HepG2 (cell line): ENCODE data around the gene PPP1R8. TPM values are rescaled to one million over a fixed set of nuclear protein-coding genes. Genes with fewer than 3 reads are reported as not detected.

Experiments used
- ATAC-seq: fragments of 200-7000 bp; cut with Tn5 transposase; 3 replicates; pipeline ENCODE4 v1.9.1; 2020; ENCODE audit warnings: mild to moderate bottlenecking, moderate library complexity
- BruUV-seq: library from RNA; stranded (reverse); fragments of 400-500 nt; replicated peaks from 2 replicates; lab custom pipeline; 2021; lab: Mats Ljungman, UMichigan
- CTCF ChIA-PET: fragments of 300-600 bp; formaldehyde crosslinking; extraction: SDS; loops from one replicate; lab custom pipeline; 2021; ENCODE audit warnings: low total read pairs, inconsistent platforms, low intra/inter-chr PET ratio; lab: Yijun Ruan, JAX
- POLR2A ChIA-PET: fragments of 350-600 bp; sonication (Branson Sonifier 250); formaldehyde crosslinking; loops from one replicate; lab custom pipeline; 2020; ENCODE audit warnings: antibody characterized with exemption, inconsistent platforms; lab: Yijun Ruan, JAX
- DNase-seq: peaks from one replicate; pipeline ENCODE4 v3.0.0-alpha.2; 2015; ENCODE audit warnings: low spot score
- FAIRE-seq: peaks from 3 replicates; lab custom pipeline; 2011; peaks lifted over from hg19 to GRCh38; lab: Jason Lieb, UNC
- H2AFZ ChIP-seq: one replicate; pipeline ENCODE4 v1.6.1; 2011; ENCODE audit warnings: low read length, inconsistent platforms
- H3K27ac ChIP-seq: fragments of 300-600 bp; 3 replicates; pipeline ENCODE4 v1.8.0; 2011; ENCODE audit warnings: mixed run types, mild to moderate bottlenecking, mixed read lengths, low read length, inconsistent platforms; ENCODE audit not compliant: insufficient read depth; ENCODE audit errors: extremely low read length
- H3K27me3 ChIP-seq, 2 experiments: fragments of 200-600 bp in 1 of 2; 2 replicates in 1 of 2; 3 replicates in 1 of 2; pipeline versions ENCODE4 v1.6.0 to v1.8.0; 2011; ENCODE audit warnings: low read length in 2 of 2, mild to moderate bottlenecking in 2 of 2, moderate library complexity in 2 of 2, inconsistent platforms in 1 of 2; ENCODE audit not compliant: insufficient read depth in 2 of 2, control insufficient read depth in 1 of 2
- H3K36me3 ChIP-seq, 2 experiments: fragments of 200-600 bp in 1 of 2; replicated peaks in 1 of 2; 2 replicates in 1 of 2; 3 replicates in 1 of 2; pipeline versions ENCODE4 v1.5.1 to v1.8.0; 2011; ENCODE audit warnings: low read length in 2 of 2, inconsistent platforms in 1 of 2; ENCODE audit not compliant: insufficient read depth in 2 of 2, control insufficient read depth in 1 of 2
- H3K4me1 ChIP-seq: 2 replicates; pipeline ENCODE4 v1.5.1; 2012; ENCODE audit warnings: low read length, inconsistent platforms; ENCODE audit not compliant: insufficient read depth
- H3K4me2 ChIP-seq: 2 replicates; pipeline ENCODE4 v1.6.0; 2011; ENCODE audit warnings: low read depth, low read length, inconsistent platforms
- H3K4me3 ChIP-seq, 3 experiments: fragments of 200-600 bp in 1 of 3; sonication (generic), shearing (Covaris generic) in 1 of 3; replicated peaks in 1 of 3; 2 replicates each; pipeline ENCODE4 v1.5.1; 2011 to 2016; ENCODE audit warnings: low read length in 3 of 3, inconsistent platforms in 2 of 3, low read depth in 2 of 3, mild to moderate bottlenecking in 2 of 3, control low read depth in 1 of 3, mixed read lengths in 1 of 3; ENCODE audit not compliant: insufficient read depth in 1 of 3
- H3K79me2 ChIP-seq: one replicate; pipeline ENCODE4 v1.6.1; 2011; ENCODE audit warnings: low read length, inconsistent platforms; ENCODE audit not compliant: insufficient read depth
- H3K9ac ChIP-seq: 2 replicates; pipeline ENCODE4 v1.6.0; 2011; ENCODE audit warnings: mild to moderate bottlenecking, low read depth, low read length, inconsistent platforms; ENCODE audit not compliant: insufficient read depth
- H3K9me3 ChIP-seq: 2 replicates; pipeline ENCODE4 v1.5.1; 2012; ENCODE audit warnings: mild to moderate bottlenecking, low read length
- H4K20me1 ChIP-seq: 2 replicates; pipeline ENCODE4 v1.6.0; 2011; ENCODE audit warnings: inconsistent platforms, mild to moderate bottlenecking, low read length, moderate library complexity; ENCODE audit not compliant: insufficient read depth
- HNRNPK ChIP-seq: fragments of 200-400 bp; formaldehyde crosslinking; IDR thresholded peaks from 2 replicates; pipeline ENCODE4 v1.6.1; 2018; ENCODE audit warnings: low read length, low read depth, moderate library complexity, mild to moderate bottlenecking; ENCODE audit not compliant: poor library complexity, severe bottlenecking
- MAFF ChIP-seq: IDR thresholded peaks from 2 replicates; pipeline ENCODE4 v1.6.1; 2011; ENCODE audit warnings: low read depth, low read length, improper control_type of control experiment
- MAFK ChIP-seq, 2 experiments: IDR thresholded peaks in 1 of 2; conservative IDR thresholded peaks in 1 of 2; 2 replicates each; pipeline ENCODE4 v1.6.1; 2011; ENCODE audit warnings: improper control_type of control experiment in 2 of 2, low read length in 2 of 2
- NPAS2 ChIP-seq: sonication (generic); formaldehyde crosslinking; IDR thresholded peaks from 2 replicates; pipeline ENCODE4 v1.8.0; 2022; ENCODE audit warnings: mild to moderate bottlenecking, missing genetic modification reagents, borderline replicate concordance
- SMAD9 ChIP-seq: sonication (generic); formaldehyde crosslinking; IDR thresholded peaks from 2 replicates; pipeline ENCODE4 v1.5.1; 2020; ENCODE audit warnings: mild to moderate bottlenecking, missing genetic modification reagents
- ZNF530 ChIP-seq: sonication (generic); formaldehyde crosslinking; IDR thresholded peaks from 2 replicates; pipeline ENCODE4 v1.5.0; 2020; ENCODE audit warnings: low read depth, mild to moderate bottlenecking, missing genetic modification reagents
- ZNF891 ChIP-seq: sonication (generic); formaldehyde crosslinking; IDR thresholded peaks from 2 replicates; pipeline ENCODE4 v1.5.0; 2020; ENCODE audit warnings: mild to moderate bottlenecking, missing genetic modification reagents
- WGBS: methylation state at CpG from one replicate; pipeline ENCODE4 v1.1.6; 2017; ENCODE audit warnings: low lambda C conversion rate; 5-methylcytosine and 5-hydroxymethylcytosine counted together
- in situ Hi-C: cut with HindIII; loops from 2 replicates; pipeline ENCODE4 v1.10.0; 2017; ENCODE audit warnings: low pct_unique_long_range_greater_than_20kb; ENCODE audit not compliant: extremely low pct_ligation_motif_present
- intact Hi-C: fragments of 100-400 bp; cut with micrococcal nuclease; formaldehyde crosslinking; loops from one replicate; pipeline ENCODE4 v1.10.0; 2022; ENCODE audit not compliant: unreplicated experiment
- polyA plus RNA-seq, 8 experiments: library from polyadenylated mRNA; depleted of rRNA in 3 of 8; stranded (reverse) in 7 of 8; unstranded in 1 of 8; fragments of >200 nt; fragmentation: Illumina TruSeq in 4 of 8; extraction: Trizol in 4 of 8; gene quantifications; 2 replicates each; pipeline versions ENCODE4 v1.2.1 to v1.2.3, GENCODE V29; 2011 to 2016; ENCODE audit warnings: low read depth in 4 of 8, missing spikeins in 1 of 8, mixed read lengths in 1 of 8; ENCODE audit not compliant: insufficient read depth in 1 of 8
- total RNA-seq, 5 experiments: library from RNA; depleted of rRNA; stranded (reverse); fragments of >200 nt; fragmentation: Illumina TruSeq; extraction: Trizol; gene quantifications; 2 replicates each; pipeline ENCODE4 v1.2.3, GENCODE V29; 2016; ENCODE audit warnings: low read depth in 1 of 5

Gene PPP1R8
- total and polyA plus RNA-seq, 2 of the 13 experiments (the other 11 are each of a cell fraction or from before 2014, with no cell fraction given): 38.3 to 62.2 TPM

GRCh38 chr1:27782950-27783349, 47.6 kb upstream of the PPP1R8 start:
- Histone ChIP-seq H2AFZ (no peak overlapping the region), H3K9me3 (no peaks in the 10 kb centered on the region), H3K27ac (no peak overlapping the region), H3K27me3 (no peaks in the 10 kb centered on the region), H3K4me2 (no peak overlapping the region), H4K20me1 (no peaks in the 10 kb centered on the region; the same call in 1 of the 2 replicates), H3K9ac (no peak overlapping the region), H3K79me2 (peaks cover 3% of the 10 kb centered on the region), H3K36me3 (no peaks in the 10 kb centered on the region), H3K4me3 (no peak overlapping the region), H3K4me1 (no peaks in the 10 kb centered on the region)
- BruUV-seq: no TSS peak
- ATAC-seq (no peak), FAIRE-seq (no peak), DNase-seq (no peak)
- intact Hi-C loops: no loop called here
- CTCF ChIA-PET: no interaction called here
- POLR2A ChIA-PET: interaction anchor here (1.0 kb wide), 1 partner anchor 10 kb away, joined by 5 read pairs; the partner anchor contains the start of gene STX12
- in situ Hi-C loops: no loop called here
- WGBS: 98% methylated on average over 3 of the region's 3 CpGs
- TF ChIP-seq MAFK (conservative IDR thresholded peaks at IDR 0.05 in 1 of 2, IDR thresholded peaks at IDR 0.05 in 1 of 2; ENCODE audit: low read length in 2 of 2) (peak; percentile 75 to 82), MAFF (peak; percentile 68), SMAD9 (CRISPR knock-in tag) (no peak)

GRCh38 chr1:27784700-27785099, 45.9 kb upstream of the PPP1R8 start:
- DNase-seq: no peak
- H3K4me3 ChIP-seq: no peak overlapping the region
- in situ Hi-C loops: no loop called here
- H3K36me3 ChIP-seq: peaks cover 2 to 4% of the 10 kb centered on the region in 2 experiments; a peak in 3 of 5 replicates
- H3K27me3 ChIP-seq: no peaks in the 10 kb centered on the region
- no peak overlapping the region for H3K9ac ChIP-seq
- CTCF ChIA-PET: no interaction called here
- no peak overlapping the region for H3K4me2 ChIP-seq
- no TSS peak for BruUV-seq
- POLR2A ChIA-PET: no interaction called here
- H4K20me1 ChIP-seq: no peaks in the 10 kb centered on the region; the same call in 1 of the 2 replicates
- ATAC-seq: no peak
- intact Hi-C loops: no loop called here
- TF ChIP-seq HNRNPK (peak; percentile 88), ZNF891 (CRISPR knock-in tag) (no peak), NPAS2 (CRISPR knock-in tag) (no peak), ZNF530 (no peak)
- no peak overlapping the region for H2AFZ ChIP-seq
- no peak for FAIRE-seq
- no peak overlapping the region for H3K27ac ChIP-seq
- no peaks in the 10 kb centered on the region for H3K4me1 ChIP-seq
- peaks cover 3% of the 10 kb centered on the region for H3K79me2 ChIP-seq
- 100% methylated on average over 1 of the region's 1 CpG for WGBS
- H3K9me3 ChIP-seq: no peaks in the 10 kb centered on the region
